ENCODE measurements around the gene PRDM16.
A peak's percentile ranks its signal among the peaks of the same experiment; 100 is the strongest.

Gene PRDM16

DNA sequence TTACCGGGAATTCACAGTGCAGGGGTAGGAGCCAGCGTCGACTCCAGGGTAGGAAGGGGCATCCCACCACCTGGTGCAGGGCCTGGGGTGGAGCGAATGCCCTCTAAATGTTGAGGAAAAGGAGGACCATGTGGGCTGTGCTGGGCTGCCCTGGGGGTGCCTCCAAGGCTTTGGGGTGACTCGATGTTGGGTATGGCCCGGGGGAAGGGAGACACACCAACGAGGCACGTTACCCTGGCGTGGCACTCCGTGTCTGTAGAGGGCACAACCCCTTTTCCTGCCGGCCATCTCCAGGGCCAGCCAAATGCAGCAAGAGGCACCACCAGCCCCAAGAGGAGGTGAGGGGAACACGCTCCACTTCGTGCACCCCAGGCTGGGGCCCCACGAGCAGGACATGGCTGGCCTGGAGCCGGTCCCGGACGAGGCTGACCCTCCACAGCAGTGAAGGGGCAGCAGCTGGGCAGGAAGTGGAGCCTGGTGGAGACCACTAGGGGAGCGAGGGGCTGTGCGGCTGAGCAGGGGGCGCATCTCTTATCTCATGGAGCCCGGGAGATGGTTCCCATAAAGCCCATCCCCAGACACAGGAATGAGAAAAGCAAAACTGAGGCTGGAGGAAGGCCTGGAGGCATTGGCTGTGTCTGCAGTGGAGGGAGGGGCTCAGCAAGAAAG lies 36.5 kb upstream of the PRDM16 start:
- DNase-seq (ENCODE audit: low read depth in 2 of 2), result no peak

- peak in 1 of 2 donors; percentile 14 for DNase-seq (ENCODE audit: low read depth in 2 of 2)
Observed at GRCh38 chr1:3033040-3033789, 35.8 kb upstream of the PRDM16 start.

DNA sequence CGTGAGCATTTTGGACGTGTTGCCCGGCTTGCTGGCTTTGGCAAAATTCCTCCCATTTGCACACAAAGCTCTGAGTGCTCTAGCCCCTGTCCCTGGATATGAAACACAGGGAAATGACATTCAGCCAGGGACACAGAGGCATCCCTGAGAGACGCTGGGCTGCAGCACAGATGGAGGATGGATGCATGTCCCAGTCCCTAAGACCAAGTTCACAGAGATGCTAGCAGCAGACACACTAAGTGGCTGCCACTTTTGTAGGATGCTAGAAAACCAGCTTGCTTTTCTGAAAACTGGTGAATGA lies 35.3 kb upstream of the PRDM16 start:
- DNase-seq (ENCODE audit: low read depth in 2 of 2), result no peak

DNA sequence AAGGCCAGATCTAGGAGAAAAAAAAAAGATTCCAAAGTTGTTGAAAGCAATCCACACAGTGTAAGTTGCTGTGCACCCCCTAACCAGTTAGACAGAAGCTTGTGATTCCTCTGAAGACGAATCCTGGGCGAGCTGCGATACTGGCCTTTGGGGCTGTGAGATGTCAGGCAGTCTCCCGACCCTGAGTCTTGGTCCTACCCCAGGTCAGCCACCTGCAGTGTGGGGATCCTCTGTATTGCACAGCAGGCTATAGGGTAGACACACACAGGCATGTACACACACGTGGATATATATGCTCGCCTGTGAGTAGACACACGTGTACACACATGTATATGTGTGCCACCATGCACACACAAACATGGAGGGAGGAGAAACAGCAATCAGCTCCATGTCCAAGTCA lies 34.8 kb upstream of the PRDM16 start:
- no peak for DNase-seq (ENCODE audit: low read depth in 2 of 2)

GRCh38 chr1:3034728-3035562 lies 34.1 kb upstream of the PRDM16 start:
- DNase-seq (ENCODE audit: low read depth in 2 of 2), result no peak

- no peak for DNase-seq (ENCODE audit: low read depth in 2 of 2)
Observed at GRCh38 chr1:3035563-3036446, 33.2 kb upstream of the PRDM16 start.

- DNase-seq (ENCODE audit: low read depth in 2 of 2), result no peak
Observed at GRCh38 chr1:3036447-3037280, 32.3 kb upstream of the PRDM16 start.

GRCh38 chr1:3037281-3038040 lies 31.5 kb upstream of the PRDM16 start:
- DNase-seq (ENCODE audit: low read depth in 2 of 2), result no peak

DNA sequence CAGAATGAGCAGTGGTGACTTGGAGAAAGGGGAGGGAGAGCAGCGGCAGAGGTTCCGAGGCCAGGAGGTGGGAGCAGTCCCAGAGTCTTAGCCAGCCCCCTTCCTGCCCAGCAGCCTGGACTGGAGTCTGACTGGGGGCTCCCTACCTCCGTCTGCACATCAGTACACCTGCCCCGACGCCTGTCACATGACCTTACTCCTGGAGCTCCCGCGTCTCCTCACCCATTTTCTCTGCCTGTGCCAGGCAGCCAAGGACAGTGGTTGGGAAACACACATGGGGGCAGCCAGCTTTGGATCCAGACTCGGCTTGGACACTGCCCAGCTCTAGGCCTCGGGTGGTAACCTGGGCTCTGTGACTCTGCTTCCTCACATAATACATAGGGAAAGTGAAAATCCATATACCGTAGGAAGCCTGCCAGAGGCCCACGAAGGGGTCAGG lies 30.9 kb upstream of the PRDM16 start:
- DNase-seq (ENCODE audit: low read depth in 2 of 2), result no peak

GRCh38 chr1:3038571-3039181 lies 30.3 kb upstream of the PRDM16 start:
- no peak for DNase-seq (ENCODE audit: low read depth in 2 of 2)

GRCh38 chr1:3040004-3040403 lies 29.0 kb upstream of the PRDM16 start:
- DNase-seq (ENCODE audit: low read depth in 2 of 2), result no peak

DNA sequence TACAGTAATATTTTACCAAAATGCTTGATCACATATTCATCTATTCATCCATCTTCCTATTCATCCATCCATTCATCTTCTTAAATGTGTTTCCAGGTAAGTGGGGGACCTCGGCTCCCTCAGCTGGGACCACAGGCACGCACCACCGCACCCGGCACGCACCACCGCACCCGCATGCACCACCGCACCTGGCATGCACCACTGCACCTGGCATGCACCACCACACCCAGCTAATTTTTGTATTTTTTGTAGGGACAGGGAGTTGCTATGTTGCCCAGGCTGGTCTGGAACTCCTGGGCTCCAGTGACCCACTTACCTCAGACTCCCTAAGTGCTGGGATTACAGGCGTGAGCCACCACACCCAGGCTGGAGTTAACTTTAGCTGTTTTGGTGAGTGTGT lies 26.5 kb upstream of the PRDM16 start:
- no peak for DNase-seq (ENCODE audit: low read depth in 2 of 2)

DNA sequence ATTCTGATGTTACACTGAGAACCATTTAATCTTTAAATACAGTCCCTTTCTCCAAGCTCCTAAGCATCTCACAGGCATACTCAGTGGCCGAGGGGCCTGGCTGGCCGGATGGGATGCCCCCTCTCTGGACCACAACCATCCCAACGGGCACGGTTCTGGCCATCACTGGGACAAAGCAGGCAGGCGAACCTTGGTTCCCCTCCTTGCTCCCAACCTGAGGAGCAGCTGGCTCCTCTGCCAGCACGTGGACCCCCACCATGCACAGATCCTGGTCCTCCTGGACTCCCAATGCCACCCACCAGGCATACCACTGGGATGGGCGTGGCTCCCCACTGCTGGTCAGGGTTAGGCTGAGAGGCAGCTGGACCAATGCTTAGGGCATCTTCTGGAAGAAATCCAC lies 19.8 kb upstream of the PRDM16 start:
- no peak for DNase-seq (ENCODE audit: low read depth in 2 of 2)

DNA sequence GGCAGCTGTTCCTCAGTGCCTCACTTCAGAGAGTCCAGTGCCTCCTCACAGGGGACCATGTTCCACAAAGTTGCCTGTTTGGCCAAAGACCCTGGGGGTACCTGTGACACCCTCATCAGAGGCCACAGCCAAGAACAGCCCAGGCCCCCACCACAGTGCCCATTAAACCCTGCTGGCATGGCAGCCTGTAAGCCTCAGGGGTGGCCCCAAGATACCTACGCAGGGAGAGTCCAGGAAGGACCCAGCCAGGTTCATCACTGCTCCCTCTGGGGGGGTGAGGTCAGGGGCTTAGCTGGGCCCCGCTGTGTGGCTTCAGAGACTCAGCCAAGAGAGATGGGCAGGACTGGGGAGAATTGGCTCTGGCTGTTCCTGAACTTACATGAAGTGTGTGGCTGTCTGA lies 19.1 kb upstream of the PRDM16 start:
- DNase-seq (ENCODE audit: low read depth in 2 of 2), result no peak

GRCh38 chr1:3050603-3051002 lies 18.4 kb upstream of the PRDM16 start:
- DNase-seq (ENCODE audit: low read depth in 2 of 2), result no peak

- no peak for DNase-seq (ENCODE audit: low read depth in 2 of 2)
Observed at GRCh38 chr1:3051270-3052268, 17.4 kb upstream of the PRDM16 start.

GRCh38 chr1:3052501-3052900 lies 16.5 kb upstream of the PRDM16 start:
- no peak for DNase-seq (ENCODE audit: low read depth in 2 of 2)

- DNase-seq (ENCODE audit: low read depth in 2 of 2), result no peak
Observed at GRCh38 chr1:3053366-3053980, 15.5 kb upstream of the PRDM16 start.

Data from stimulated activated CD4-positive, alpha-beta T cell treated with anti-CD3 and anti-CD28 coated beads, Interleukin-1b, Interleukin-23, amount 100 ng/mL, for 4 hours (primary cell).